Hepatocyte (in vitro differentiated cells): ENCODE data around the gene EGLN3. TPM values are rescaled to one million over a fixed set of nuclear protein-coding genes. Genes with fewer than 3 reads are reported as not detected.

Experiments used
- DNase-seq: peaks from one replicate; pipeline ENCODE4 v3.0.0-alpha.2; 2016; ENCODE audit warnings: low spot score
- H2AFZ ChIP-seq: fragments of 200-600 bp; sonication (generic); 2 replicates; pipeline ENCODE4 v1.6.0; 2016; ENCODE audit warnings: antibody characterized with exemption, mild to moderate bottlenecking
- H3K27ac ChIP-seq: fragments of 200-600 bp; sonication (generic); 2 replicates; pipeline ENCODE4 v1.5.1; 2016; ENCODE audit warnings: mild to moderate bottlenecking
- H3K27me3 ChIP-seq: fragments of 200-600 bp; sonication (generic); 2 replicates; pipeline ENCODE4 v1.6.1; 2016
- H3K36me3 ChIP-seq: fragments of 200-600 bp; sonication (generic); replicated peaks from 2 replicates; pipeline ENCODE4 v1.5.1; 2016; ENCODE audit warnings: low read depth; ENCODE audit not compliant: insufficient read depth
- H3K4me1 ChIP-seq: fragments of 200-600 bp; sonication (generic); 2 replicates; pipeline ENCODE4 v1.5.1; 2016; ENCODE audit warnings: mild to moderate bottlenecking, moderate library complexity; ENCODE audit not compliant: insufficient read depth
- H3K4me2 ChIP-seq: fragments of 200-600 bp; sonication (generic); 2 replicates; pipeline ENCODE4 v1.6.0; 2016
- H3K4me3 ChIP-seq: fragments of 200-600 bp; sonication (generic); 2 replicates; pipeline ENCODE4 v1.5.1; 2016; ENCODE audit warnings: mild to moderate bottlenecking
- H3K79me2 ChIP-seq: fragments of 200-600 bp; sonication (generic); 2 replicates; pipeline ENCODE4 v1.6.0; 2017; ENCODE audit warnings: mild to moderate bottlenecking
- H3K9me2 ChIP-seq: fragments of 200-600 bp; sonication (generic); replicated peaks from 2 replicates; pipeline ENCODE4 v1.6.0; 2017; ENCODE audit warnings: mild to moderate bottlenecking; ENCODE audit not compliant: insufficient read depth
- H3K9me3 ChIP-seq: fragments of 200-600 bp; sonication (generic); 2 replicates; pipeline ENCODE4 v1.5.1; 2016; ENCODE audit warnings: low read depth, mild to moderate bottlenecking
- H4K20me1 ChIP-seq: fragments of 200-600 bp; sonication (generic); 2 replicates; pipeline ENCODE4 v1.6.0; 2016; ENCODE audit warnings: mild to moderate bottlenecking; ENCODE audit not compliant: insufficient read depth, poor library complexity, severe bottlenecking
- EZH2 ChIP-seq: fragments of 200-600 bp; sonication (generic); IDR thresholded peaks from 2 replicates; pipeline ENCODE4 v1.6.1; 2016; ENCODE audit warnings: antibody characterized with exemption, mild to moderate bottlenecking, borderline replicate concordance
- EZH2phosphoT487 ChIP-seq: fragments of 200-600 bp; sonication (generic); IDR thresholded peaks from one replicate; pipeline ENCODE4 v1.6.1; 2018; ENCODE audit warnings: antibody characterized with exemption, mild to moderate bottlenecking, low read depth, moderate library complexity; ENCODE audit not compliant: unreplicated experiment, severe bottlenecking
- WGBS: methylation state at CpG from one replicate; pipeline ENCODE4 v1.1.6; 2016; ENCODE audit warnings: low lambda C conversion rate; ENCODE audit errors: missing lambda C conversion rate; 5-methylcytosine and 5-hydroxymethylcytosine counted together
- polyA plus RNA-seq: library from polyadenylated mRNA; unstranded; fragments of >200 nt; fragmentation: Nextera tagmentation; extraction: Ambion mirVana; gene quantifications from 2 replicates; pipeline ENCODE4 v1.2.1, GENCODE V29; 2016
- total RNA-seq: library from RNA; depleted of rRNA; stranded (reverse); fragments of >200 nt; gene quantifications from 2 replicates; pipeline ENCODE4 v1.2.3, GENCODE V29; 2014
- TF ChIP-seq, protein P1 (sequence below): fragments of 200-600 bp; sonication (generic); IDR thresholded peaks from 2 replicates; pipeline ENCODE4 v1.5.1; 2016; ENCODE audit warnings: antibody characterized with exemption, mild to moderate bottlenecking; ENCODE audit not compliant: poor library complexity

The EGLN3 gene
- total and polyA plus RNA-seq, 2 experiments from 2014 or later = 11.9 to 17.2 TPM

DNA sequence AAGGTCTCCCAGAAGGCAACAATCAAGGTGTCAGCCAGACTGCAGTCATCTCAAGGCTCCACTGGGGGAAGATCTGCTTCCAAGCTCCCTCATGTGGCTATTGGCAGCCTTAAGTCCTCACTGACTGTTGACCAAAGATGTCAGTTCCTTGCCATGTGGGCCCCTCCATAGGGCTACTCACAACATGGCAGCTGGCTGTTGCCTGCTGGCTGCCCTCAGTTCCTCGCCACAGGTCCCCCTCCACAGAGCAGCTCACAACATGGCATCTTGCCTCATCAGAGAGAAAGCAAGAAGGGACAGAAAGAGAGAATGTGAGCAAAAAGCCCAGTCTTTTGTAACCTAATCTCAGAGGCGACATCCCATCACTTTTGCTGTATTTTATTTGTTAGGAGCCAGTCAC lies 34.4 kb upstream of the EGLN3 start:
- Histone ChIP-seq H4K20me1 (no peaks in the 10 kb centered on the region), H3K27me3 (no peaks in the 10 kb centered on the region), H3K9me3 (no peaks in the 10 kb centered on the region), H3K4me2 (no peak overlapping the region), H3K27ac (no peak overlapping the region), H3K4me1 (peaks cover 10% of the 10 kb centered on the region), H2AFZ (no peak overlapping the region), H3K4me3 (no peak overlapping the region), H3K79me2 (no peaks in the 10 kb centered on the region), H3K36me3 (no peaks in the 10 kb centered on the region), H3K9me2 (no peaks in the 10 kb centered on the region)
- 94% methylated on average over 2 of the region's 2 CpGs for WGBS
- no peak for DNase-seq
- TF ChIP-seq EZH2 = no peak
- TF ChIP-seq EZH2phosphoT487 = no peak

DNA sequence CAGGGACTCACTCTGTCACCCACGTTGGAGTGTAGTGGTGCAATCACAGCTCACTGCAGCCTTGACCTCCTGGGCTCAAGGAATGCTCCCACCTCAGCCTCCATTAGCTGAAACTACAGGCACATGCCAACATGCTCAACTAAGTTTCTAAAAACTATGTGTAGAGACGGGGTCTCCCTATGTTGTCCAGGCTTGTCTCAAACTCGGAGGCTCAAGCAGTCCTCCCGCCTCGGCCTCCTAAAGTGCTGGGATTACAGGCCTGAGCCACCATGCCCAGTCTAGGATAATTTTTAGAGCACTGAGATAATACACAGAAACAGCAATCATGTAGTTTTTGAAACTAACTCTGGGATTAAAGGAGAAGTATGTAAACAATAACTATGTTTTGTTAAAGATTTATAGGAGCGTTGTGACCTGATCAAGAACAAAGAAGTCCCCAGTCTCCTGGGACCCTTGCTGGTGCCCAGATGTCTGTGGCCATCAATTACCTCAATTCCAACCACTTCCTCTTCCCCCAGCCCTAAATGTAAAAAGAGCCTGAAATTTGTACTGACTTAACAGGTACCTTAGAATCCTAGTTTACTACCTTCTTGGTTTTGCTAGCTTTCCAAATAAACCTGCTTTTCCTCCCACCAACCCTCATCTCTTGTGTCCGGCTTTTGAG lies 28.9 kb upstream of the EGLN3 start:
- H3K4me2 ChIP-seq = no peak overlapping the region
- H3K79me2 ChIP-seq = no peaks in the 10 kb centered on the region
- no peak overlapping the region for H3K27ac ChIP-seq
- no peak overlapping the region for H3K4me3 ChIP-seq
- H3K27me3 ChIP-seq = no peaks in the 10 kb centered on the region
- H3K9me3 ChIP-seq = no peaks in the 10 kb centered on the region
- no peaks in the 10 kb centered on the region for H3K9me2 ChIP-seq
- no peak for DNase-seq
- H3K4me1 ChIP-seq = no peaks in the 10 kb centered on the region
- no peaks in the 10 kb centered on the region for H3K36me3 ChIP-seq
- no peaks in the 10 kb centered on the region for H4K20me1 ChIP-seq
- 70% methylated on average over 7 of the region's 7 CpGs for WGBS
- H2AFZ ChIP-seq = no peak overlapping the region
- TF ChIP-seq EZH2 (no peak), EZH2phosphoT487 (no peak)
- TF ChIP-seq, protein P1, sequence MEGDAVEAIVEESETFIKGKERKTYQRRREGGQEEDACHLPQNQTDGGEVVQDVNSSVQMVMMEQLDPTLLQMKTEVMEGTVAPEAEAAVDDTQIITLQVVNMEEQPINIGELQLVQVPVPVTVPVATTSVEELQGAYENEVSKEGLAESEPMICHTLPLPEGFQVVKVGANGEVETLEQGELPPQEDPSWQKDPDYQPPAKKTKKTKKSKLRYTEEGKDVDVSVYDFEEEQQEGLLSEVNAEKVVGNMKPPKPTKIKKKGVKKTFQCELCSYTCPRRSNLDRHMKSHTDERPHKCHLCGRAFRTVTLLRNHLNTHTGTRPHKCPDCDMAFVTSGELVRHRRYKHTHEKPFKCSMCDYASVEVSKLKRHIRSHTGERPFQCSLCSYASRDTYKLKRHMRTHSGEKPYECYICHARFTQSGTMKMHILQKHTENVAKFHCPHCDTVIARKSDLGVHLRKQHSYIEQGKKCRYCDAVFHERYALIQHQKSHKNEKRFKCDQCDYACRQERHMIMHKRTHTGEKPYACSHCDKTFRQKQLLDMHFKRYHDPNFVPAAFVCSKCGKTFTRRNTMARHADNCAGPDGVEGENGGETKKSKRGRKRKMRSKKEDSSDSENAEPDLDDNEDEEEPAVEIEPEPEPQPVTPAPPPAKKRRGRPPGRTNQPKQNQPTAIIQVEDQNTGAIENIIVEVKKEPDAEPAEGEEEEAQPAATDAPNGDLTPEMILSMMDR = no peak

DNA sequence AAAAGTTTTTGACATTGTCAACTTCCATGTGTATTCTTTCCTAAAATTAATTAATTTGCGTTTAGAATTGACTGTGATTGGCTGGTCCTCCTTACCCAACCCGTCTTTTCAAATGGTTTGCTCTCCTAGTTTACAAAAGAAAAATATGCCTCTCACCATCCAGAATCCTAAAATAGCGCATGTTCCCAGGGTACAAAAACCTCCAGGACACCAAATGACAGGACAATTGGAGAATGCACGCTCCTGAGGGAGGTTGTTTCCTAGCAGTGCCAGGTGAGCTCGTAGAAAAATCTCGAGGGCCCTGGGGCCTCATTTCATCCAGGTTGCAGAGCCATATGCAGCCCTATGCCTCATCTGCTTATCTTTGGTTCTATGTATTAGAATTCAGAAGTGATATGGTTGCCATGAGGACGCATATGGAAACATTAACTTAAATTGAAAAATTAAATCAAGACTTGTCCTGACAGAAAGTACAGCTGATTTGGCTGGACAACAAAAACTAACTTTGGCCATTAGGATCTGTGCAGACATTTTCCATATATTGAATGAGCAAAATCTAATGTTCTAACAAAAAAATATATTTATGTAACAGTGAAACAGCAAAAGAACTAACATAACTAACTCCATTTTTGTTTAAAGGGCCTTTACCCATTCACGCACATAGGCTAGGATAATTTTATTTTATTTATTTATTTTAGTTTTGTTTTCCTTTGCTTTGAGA lies 28.2 kb upstream of the EGLN3 start:
- H3K4me3 ChIP-seq = no peak overlapping the region
- WGBS = 87% methylated on average over 8 of the region's 8 CpGs

More for the DNA sequence above, 28.2 kb upstream of the EGLN3 start:
- Histone ChIP-seq H3K27me3 (no peaks in the 10 kb centered on the region), H3K4me2 (no peak overlapping the region), H3K27ac (no peak overlapping the region), H3K79me2 (no peaks in the 10 kb centered on the region), H4K20me1 (no peaks in the 10 kb centered on the region), H3K9me2 (no peaks in the 10 kb centered on the region), H3K4me1 (no peaks in the 10 kb centered on the region), H2AFZ (no peak overlapping the region), H3K9me3 (no peaks in the 10 kb centered on the region), H3K36me3 (no peaks in the 10 kb centered on the region)
- DNase-seq = no peak
- TF ChIP-seq EZH2phosphoT487 = no peak
- no peak for TF ChIP-seq EZH2
- TF ChIP-seq, protein P1 = no peak
